GM12875 (cell line): ENCODE measurements around the gene CCL3.
"Not testable (repeated sequence)": the region's sequence is repeated elsewhere in the genome, so short reads cannot be mapped to it uniquely, and the experiment has no call there.

Source experiments
- H3K4me3 ChIP-seq: one replicate; pipeline ENCODE4 v1.5.1; 2011; ENCODE audit warnings: low read depth, low read length, control low read depth
- TF ChIP-seq, protein P1 (sequence below): IDR thresholded peaks from 2 replicates; pipeline ENCODE4 v1.5.1; 2011; ENCODE audit warnings: low read depth, mild to moderate bottlenecking, control low read depth, inconsistent platforms, low read length, moderate library complexity, borderline replicate concordance; ENCODE audit not compliant: insufficient read depth

CCL3 gene

DNA sequence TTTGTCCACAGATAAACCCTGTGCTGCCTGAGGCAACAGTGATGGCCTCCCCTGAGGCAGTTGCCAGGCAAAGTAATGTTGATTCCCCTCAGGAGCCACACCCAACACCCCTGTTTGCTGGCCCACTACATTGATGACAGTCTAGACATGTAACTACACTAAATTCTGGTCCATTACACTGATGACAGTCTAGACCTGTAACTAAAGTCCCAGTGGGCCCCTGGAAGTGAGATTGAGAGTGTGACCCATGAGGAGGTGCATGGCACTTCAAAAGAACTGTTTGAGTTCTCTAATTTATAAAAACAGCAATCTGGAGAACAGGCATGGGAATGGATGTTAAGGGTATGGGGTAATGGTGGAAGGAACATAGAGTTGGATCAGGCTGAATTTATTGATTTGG, 22.6 kb upstream of the CCL3 start:
- H3K4me3 ChIP-seq: no peak overlapping the region
- TF ChIP-seq, protein P1, sequence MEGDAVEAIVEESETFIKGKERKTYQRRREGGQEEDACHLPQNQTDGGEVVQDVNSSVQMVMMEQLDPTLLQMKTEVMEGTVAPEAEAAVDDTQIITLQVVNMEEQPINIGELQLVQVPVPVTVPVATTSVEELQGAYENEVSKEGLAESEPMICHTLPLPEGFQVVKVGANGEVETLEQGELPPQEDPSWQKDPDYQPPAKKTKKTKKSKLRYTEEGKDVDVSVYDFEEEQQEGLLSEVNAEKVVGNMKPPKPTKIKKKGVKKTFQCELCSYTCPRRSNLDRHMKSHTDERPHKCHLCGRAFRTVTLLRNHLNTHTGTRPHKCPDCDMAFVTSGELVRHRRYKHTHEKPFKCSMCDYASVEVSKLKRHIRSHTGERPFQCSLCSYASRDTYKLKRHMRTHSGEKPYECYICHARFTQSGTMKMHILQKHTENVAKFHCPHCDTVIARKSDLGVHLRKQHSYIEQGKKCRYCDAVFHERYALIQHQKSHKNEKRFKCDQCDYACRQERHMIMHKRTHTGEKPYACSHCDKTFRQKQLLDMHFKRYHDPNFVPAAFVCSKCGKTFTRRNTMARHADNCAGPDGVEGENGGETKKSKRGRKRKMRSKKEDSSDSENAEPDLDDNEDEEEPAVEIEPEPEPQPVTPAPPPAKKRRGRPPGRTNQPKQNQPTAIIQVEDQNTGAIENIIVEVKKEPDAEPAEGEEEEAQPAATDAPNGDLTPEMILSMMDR: no peak

GRCh38 chr17:36111068-36111490, 21.1 kb upstream of the CCL3 start:
- no peak overlapping the region for H3K4me3 ChIP-seq
- TF ChIP-seq, protein P1: no peak

DNA sequence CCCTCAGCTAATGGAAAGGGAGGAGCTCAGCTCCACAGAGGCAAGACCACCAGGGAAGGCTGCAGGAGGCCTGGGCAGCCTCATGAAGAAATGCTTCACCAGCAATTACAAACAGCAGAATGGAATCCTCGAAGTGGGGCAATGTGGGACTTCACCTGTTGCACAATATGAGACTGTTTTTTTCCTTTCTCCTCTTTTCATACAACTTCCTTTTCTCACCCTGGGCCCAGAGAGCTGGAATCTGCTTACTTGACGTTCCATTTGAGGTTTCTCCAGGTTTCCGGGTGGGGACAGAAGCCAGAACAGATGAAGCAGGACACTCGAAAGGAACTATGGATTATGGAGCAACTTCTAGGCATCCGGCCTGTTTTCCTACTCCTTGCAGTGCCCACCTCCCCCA, 18.3 kb upstream of the CCL3 start:
- H3K4me3 ChIP-seq: not testable (repeated sequence)

DNA sequence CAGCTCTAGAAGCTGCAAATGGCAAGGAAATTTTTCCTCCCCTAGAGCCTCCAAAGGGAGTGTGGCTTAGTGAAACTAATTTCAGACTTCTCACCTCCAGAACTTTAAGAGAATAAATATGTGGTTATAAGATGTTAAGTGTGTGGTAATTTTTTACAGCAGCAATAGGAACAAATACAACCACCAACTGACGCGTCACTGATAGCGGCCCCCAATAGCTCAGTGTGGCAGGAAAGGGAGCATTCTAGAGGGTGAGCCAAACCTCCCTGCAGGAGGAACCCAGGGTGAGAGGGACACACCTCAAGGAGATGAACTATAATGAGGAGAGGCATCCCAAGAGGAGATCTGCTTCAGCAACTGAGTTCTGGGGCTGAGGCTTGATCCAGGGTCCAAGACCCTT, 17.7 kb upstream of the CCL3 start:
- no peak overlapping the region for H3K4me3 ChIP-seq
- TF ChIP-seq, protein P1: no peak

- no peak overlapping the region for H3K4me3 ChIP-seq
- TF ChIP-seq, protein P1: no peak
Observed at GRCh38 chr17:36106493-36106835, 16.5 kb upstream of the CCL3 start.

- TF ChIP-seq, protein P1: no peak
- no peak overlapping the region for H3K4me3 ChIP-seq
Observed at GRCh38 chr17:36105781-36106492, 16.0 kb upstream of the CCL3 start.

GRCh38 chr17:36104701-36105181, 14.8 kb upstream of the CCL3 start:
- TF ChIP-seq, protein P1: no peak
- H3K4me3 ChIP-seq: peak overlapping the region; percentile 16

- H3K4me3 ChIP-seq: peak overlapping the region; percentile 16
Observed at GRCh38 chr17:36104246-36104645, 14.3 kb upstream of the CCL3 start.

- H3K4me3 ChIP-seq: peak within 1 kb of the TSS; percentile 16
Observed at GRCh38 chr17:36103401-36103975, 13.5 kb upstream of the CCL3 start, which contains the start of gene CCL4. CCL4 (plus strand) TSS chr17:36103827; CDS start chr17:36103906, 79 bp downstream.

- not testable (repeated sequence) for H3K4me3 ChIP-seq
Observed at GRCh38 chr17:36099004-36099403, 9.1 kb upstream of the CCL3 start.
